Smooth muscle cell (in vitro differentiated cells): Measurements from ENCODE around the gene MUTYH. TPM values are rescaled to one million over a fixed set of nuclear protein-coding genes. Genes with fewer than 3 reads are reported as not detected.

Source experiments
- DNase-seq: peaks from one replicate; lab custom pipeline; 2025; ENCODE audit not compliant: unreplicated experiment; lab: John Stamatoyannopoulos, UW
- H2AFZ ChIP-seq: fragments of 200-600 bp; sonication (generic); 2 replicates; pipeline ENCODE4 v1.6.0; 2016; ENCODE audit warnings: antibody characterized with exemption, low read depth, mild to moderate bottlenecking
- H3F3A ChIP-seq: fragments of 200-600 bp; sonication (generic); 2 replicates; pipeline ENCODE4 v1.6.0; 2017; ENCODE audit warnings: antibody characterized with exemption, low read depth
- H3K27ac ChIP-seq: fragments of 200-600 bp; sonication (generic); 2 replicates; pipeline ENCODE4 v1.5.1; 2016; ENCODE audit warnings: low read depth, mild to moderate bottlenecking
- H3K27me3 ChIP-seq: fragments of 200-600 bp; sonication (generic); 2 replicates; pipeline ENCODE4 v1.6.1; 2016; ENCODE audit warnings: low read depth, mild to moderate bottlenecking
- H3K36me3 ChIP-seq: fragments of 200-600 bp; sonication (generic); 2 replicates; pipeline ENCODE4 v1.5.1; 2016; ENCODE audit warnings: low read depth
- H3K4me1 ChIP-seq: fragments of 200-600 bp; sonication (generic); 2 replicates; pipeline ENCODE4 v1.5.1; 2016; ENCODE audit warnings: low read depth
- H3K4me2 ChIP-seq: fragments of 200-600 bp; sonication (generic); 2 replicates; pipeline ENCODE4 v1.6.0; 2016; ENCODE audit warnings: mild to moderate bottlenecking
- H3K4me3 ChIP-seq: fragments of 200-600 bp; sonication (generic); 2 replicates; pipeline ENCODE4 v1.5.1; 2016; ENCODE audit warnings: mild to moderate bottlenecking
- H3K79me2 ChIP-seq: fragments of 200-600 bp; sonication (generic); 2 replicates; pipeline ENCODE4 v1.6.0; 2016; ENCODE audit warnings: low read depth, mild to moderate bottlenecking
- H3K9ac ChIP-seq: fragments of 200-600 bp; sonication (generic); 2 replicates; pipeline ENCODE4 v1.6.0; 2016; ENCODE audit warnings: low read depth
- H3K9me3 ChIP-seq: fragments of 200-600 bp; sonication (generic); replicated peaks from 2 replicates; pipeline ENCODE4 v1.5.1; 2016; ENCODE audit warnings: low read depth
- H4K20me1 ChIP-seq: fragments of 200-600 bp; sonication (generic); 2 replicates; pipeline ENCODE4 v1.6.0; 2016; ENCODE audit warnings: low read depth
- CTCF ChIP-seq: fragments of 200-600 bp; sonication (generic); IDR thresholded peaks from 2 replicates; pipeline ENCODE4 v1.5.1; 2017; ENCODE audit warnings: borderline replicate concordance, mild to moderate bottlenecking, antibody characterized with exemption; ENCODE audit not compliant: insufficient read depth, poor library complexity, severe bottlenecking
- WGBS: methylation state at CpG from one replicate; pipeline ENCODE4 v1.1.7; 2016; ENCODE audit warnings: low lambda C conversion rate; 5-methylcytosine and 5-hydroxymethylcytosine counted together
- polyA plus RNA-seq: library from polyadenylated mRNA; unstranded; fragments of >200 nt; fragmentation: Nextera tagmentation; extraction: Ambion mirVana; gene quantifications from 2 replicates; pipeline ENCODE4 v1.2.1, GENCODE V29; 2016
- total RNA-seq: library from RNA; depleted of rRNA; stranded (reverse); fragments of >200 nt; gene quantifications from 2 replicates; pipeline ENCODE4 v1.2.3, GENCODE V29; 2014

MUTYH gene
- total and polyA plus RNA-seq, 2 experiments from 2014 or later = 12.1 to 16.5 TPM

GRCh38 chr1:45334308-45335245 lies 5.7 kb downstream of the MUTYH start:
- Histone ChIP-seq H3F3A (no peaks in the 10 kb centered on the region), H3K4me3 (no peak overlapping the region), H3K4me1 (peaks cover 11% of the 10 kb centered on the region), H3K4me2 (no peak overlapping the region), H3K9me3 (no peaks in the 10 kb centered on the region), H3K9ac (no peak overlapping the region), H2AFZ (no peak overlapping the region), H4K20me1 (no peaks in the 10 kb centered on the region), H3K27ac (no peak overlapping the region), H3K79me2 (no peaks in the 10 kb centered on the region), H3K36me3 (no peaks in the 10 kb centered on the region), H3K27me3 (no peaks in the 10 kb centered on the region)
- no peak for DNase-seq
- TF ChIP-seq CTCF = no peak
- WGBS = 83% methylated on average over 9 of the region's 9 CpGs

- no peak overlapping the region for H3K27ac ChIP-seq
- no peaks in the 10 kb centered on the region for H3K79me2 ChIP-seq
- H3K9ac ChIP-seq = no peak overlapping the region
- H2AFZ ChIP-seq = no peak overlapping the region
- WGBS = 98% methylated on average over 9 of the region's 10 CpGs
- H3K9me3 ChIP-seq = no peaks in the 10 kb centered on the region
- peaks cover 3% of the 10 kb centered on the region for H3F3A ChIP-seq
- no peak for DNase-seq
- TF ChIP-seq CTCF = no peak
- peaks cover 16% of the 10 kb centered on the region for H3K4me1 ChIP-seq
- H3K27me3 ChIP-seq = no peaks in the 10 kb centered on the region
- no peaks in the 10 kb centered on the region for H4K20me1 ChIP-seq
- H3K36me3 ChIP-seq = no peaks in the 10 kb centered on the region
- no peak overlapping the region for H3K4me3 ChIP-seq
- no peak overlapping the region for H3K4me2 ChIP-seq
Measured at GRCh38 chr1:45332346-45332720, 7.9 kb downstream of the MUTYH start.

- no peaks in the 10 kb centered on the region for H3K27me3 ChIP-seq
- no peaks in the 10 kb centered on the region for H3K9me3 ChIP-seq
- no peak overlapping the region for H3K4me3 ChIP-seq
- H3F3A ChIP-seq = peaks cover 3% of the 10 kb centered on the region
- peaks cover 16% of the 10 kb centered on the region for H3K4me1 ChIP-seq
- TF ChIP-seq CTCF = no peak
- no peaks in the 10 kb centered on the region for H4K20me1 ChIP-seq
- no peak for DNase-seq
- H3K36me3 ChIP-seq = no peaks in the 10 kb centered on the region
- WGBS = 95% methylated on average over 18 of the region's 18 CpGs
- H3K4me2 ChIP-seq = no peak overlapping the region
- no peak overlapping the region for H3K27ac ChIP-seq
- H3K9ac ChIP-seq = no peak overlapping the region
- H3K79me2 ChIP-seq = no peaks in the 10 kb centered on the region
- H2AFZ ChIP-seq = no peak overlapping the region
Measured at GRCh38 chr1:45331436-45332345, 8.5 kb downstream of the MUTYH start.
